GM12801 (cell line): ENCODE measurements around the gene HTRA3.

Source experiments
- TF ChIP-seq, protein P1 (sequence below): IDR thresholded peaks from one replicate; pipeline ENCODE4 v1.5.1; 2011; ENCODE audit warnings: control low read depth; ENCODE audit not compliant: insufficient read length; ENCODE audit errors: extremely low read depth

The HTRA3 gene

DNA sequence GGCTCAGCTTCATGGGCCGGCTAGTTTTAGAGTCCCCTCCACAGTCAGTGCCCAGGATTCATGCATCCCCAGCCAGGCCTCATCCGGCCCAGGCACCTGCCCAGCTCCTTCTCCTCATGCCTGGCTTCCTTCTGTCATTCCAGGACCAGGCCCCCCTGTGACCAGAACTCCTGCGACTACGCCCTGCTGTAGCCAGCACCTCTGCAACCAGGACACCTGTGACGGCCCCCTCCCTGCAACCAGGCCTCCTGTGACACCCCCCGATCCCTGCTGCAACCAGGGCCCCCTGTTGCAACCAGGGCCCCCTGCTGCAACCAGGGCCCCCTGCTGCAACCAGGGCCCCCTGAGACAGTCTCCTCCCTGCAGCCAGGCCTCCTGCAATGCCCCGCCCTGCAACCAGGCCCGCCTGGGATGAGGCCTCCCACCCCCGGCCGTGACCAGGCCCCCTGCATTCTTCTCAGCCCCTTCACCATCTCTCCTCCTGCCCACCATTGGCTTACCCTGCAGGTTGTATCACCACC lies 46.8 kb downstream of the HTRA3 start:
- TF ChIP-seq, protein P1, sequence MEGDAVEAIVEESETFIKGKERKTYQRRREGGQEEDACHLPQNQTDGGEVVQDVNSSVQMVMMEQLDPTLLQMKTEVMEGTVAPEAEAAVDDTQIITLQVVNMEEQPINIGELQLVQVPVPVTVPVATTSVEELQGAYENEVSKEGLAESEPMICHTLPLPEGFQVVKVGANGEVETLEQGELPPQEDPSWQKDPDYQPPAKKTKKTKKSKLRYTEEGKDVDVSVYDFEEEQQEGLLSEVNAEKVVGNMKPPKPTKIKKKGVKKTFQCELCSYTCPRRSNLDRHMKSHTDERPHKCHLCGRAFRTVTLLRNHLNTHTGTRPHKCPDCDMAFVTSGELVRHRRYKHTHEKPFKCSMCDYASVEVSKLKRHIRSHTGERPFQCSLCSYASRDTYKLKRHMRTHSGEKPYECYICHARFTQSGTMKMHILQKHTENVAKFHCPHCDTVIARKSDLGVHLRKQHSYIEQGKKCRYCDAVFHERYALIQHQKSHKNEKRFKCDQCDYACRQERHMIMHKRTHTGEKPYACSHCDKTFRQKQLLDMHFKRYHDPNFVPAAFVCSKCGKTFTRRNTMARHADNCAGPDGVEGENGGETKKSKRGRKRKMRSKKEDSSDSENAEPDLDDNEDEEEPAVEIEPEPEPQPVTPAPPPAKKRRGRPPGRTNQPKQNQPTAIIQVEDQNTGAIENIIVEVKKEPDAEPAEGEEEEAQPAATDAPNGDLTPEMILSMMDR, result no peak

GRCh38 chr4:8316911-8317351 lies 47.4 kb downstream of the HTRA3 start:
- TF ChIP-seq, protein P1, result no peak

GRCh38 chr4:8317474-8317873 lies 47.9 kb downstream of the HTRA3 start:
- TF ChIP-seq, protein P1, result no peak

GRCh38 chr4:8318509-8318908 lies 49.0 kb downstream of the HTRA3 start:
- TF ChIP-seq, protein P1, result no peak

GRCh38 chr4:8319061-8319460 lies 49.5 kb downstream of the HTRA3 start:
- TF ChIP-seq, protein P1, result no peak

- TF ChIP-seq, protein P1, result no peak
Measured at GRCh38 chr4:8319731-8320385, 50.3 kb downstream of the HTRA3 start.

DNA sequence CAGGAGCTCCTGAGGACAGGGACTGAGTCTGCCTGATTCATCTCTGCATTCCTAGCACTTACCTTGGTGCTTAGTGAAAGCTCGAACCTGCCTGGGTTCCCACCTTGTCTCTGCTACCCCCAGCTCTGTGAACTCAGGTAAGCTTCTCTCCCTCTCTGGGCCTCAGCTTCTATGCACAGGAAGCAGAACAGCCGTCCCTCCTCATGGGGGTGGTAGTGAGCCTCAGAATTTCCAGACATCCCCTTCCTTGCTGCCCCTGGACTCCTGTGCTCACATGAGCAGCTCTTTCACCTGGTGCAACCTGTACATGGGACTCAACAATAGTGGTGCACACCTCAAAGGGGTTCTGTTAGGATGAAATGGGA lies 50.8 kb downstream of the HTRA3 start:
- TF ChIP-seq, protein P1, result no peak
